Panc1 (cell line): ENCODE measurements around the gene ABCA7. TPM values are rescaled to one million over a fixed set of nuclear protein-coding genes. Genes with fewer than 3 reads are reported as not detected.

Source experiments
- ATAC-seq: fragments of 200-7000 bp; cut with Tn5 transposase; 2 replicates; pipeline ENCODE4 v1.9.1; 2020; ENCODE audit warnings: mild to moderate bottlenecking, moderate library complexity
- BruUV-seq: library from RNA; stranded (reverse); fragments of 400-500 nt; replicated peaks from 2 replicates; lab custom pipeline; 2021; lab: Mats Ljungman, UMichigan
- CTCF ChIA-PET: fragments of 300-600 bp; sonication (Branson Sonifier 250); formaldehyde crosslinking; loops from one replicate; lab custom pipeline; 2022; ENCODE audit warnings: antibody characterized with exemption; lab: Charles Lee
- POLR2A ChIA-PET: fragments of 300-600 bp; sonication (Branson Sonifier 250); formaldehyde crosslinking; loops from one replicate; lab custom pipeline; 2022; ENCODE audit warnings: antibody characterized with exemption; lab: Charles Lee
- DNase-seq: peaks from one replicate; pipeline ENCODE4 v3.0.0-alpha.2; 2010; ENCODE audit warnings: low read depth, low spot score
- H3K27ac ChIP-seq: 2 replicates; pipeline ENCODE4 v1.5.1; 2011; ENCODE audit warnings: mild to moderate bottlenecking, low read length, inconsistent platforms
- H3K27me3 ChIP-seq: fragments of 200-500 bp; sonication (Bioruptor generic); 2 replicates; pipeline ENCODE4 v1.6.0; 2014; ENCODE audit warnings: low read length, inconsistent platforms; ENCODE audit not compliant: control insufficient read depth, insufficient read depth
- H3K36me3 ChIP-seq: fragments of 200-500 bp; sonication (Bioruptor generic); 2 replicates; pipeline ENCODE4 v1.5.1; 2014; ENCODE audit warnings: inconsistent platforms, mild to moderate bottlenecking, low read length, moderate library complexity; ENCODE audit not compliant: control insufficient read depth, insufficient read depth
- H3K4me1 ChIP-seq: 2 replicates; pipeline ENCODE4 v1.5.1; 2011; ENCODE audit warnings: inconsistent platforms, mild to moderate bottlenecking, low read length, moderate library complexity; ENCODE audit not compliant: control insufficient read depth, insufficient read depth
- H3K4me3 ChIP-seq, 2 experiments: 2 replicates each; pipeline ENCODE4 v1.5.1; 2011 to 2012; ENCODE audit warnings: low read depth in 2 of 2, low read length in 2 of 2, mild to moderate bottlenecking in 2 of 2, inconsistent platforms in 1 of 2, moderate library complexity in 1 of 2
- H3K9me3 ChIP-seq: fragments of 200-500 bp; sonication (Bioruptor generic); 2 replicates; pipeline ENCODE4 v1.5.1; 2014; ENCODE audit warnings: low read depth, mild to moderate bottlenecking, inconsistent platforms, low read length, moderate library complexity; ENCODE audit not compliant: control insufficient read depth, insufficient read depth
- POLR2AphosphoS5 ChIP-seq: IDR thresholded peaks from 2 replicates; pipeline ENCODE4 v1.6.1; 2012; ENCODE audit warnings: mild to moderate bottlenecking, low read depth, low read length, moderate library complexity
- SIN3A ChIP-seq: IDR thresholded peaks from 2 replicates; pipeline ENCODE4 v1.6.1; 2012; ENCODE audit warnings: low read depth, mild to moderate bottlenecking, low read length, moderate library complexity, borderline replicate concordance; ENCODE audit not compliant: insufficient read depth
- TCF7L2 ChIP-seq: IDR thresholded peaks from 2 replicates; pipeline ENCODE4 v1.6.1; 2011; ENCODE audit warnings: mild to moderate bottlenecking, low read depth, low read length, inconsistent platforms
- in situ Hi-C: cut with HindIII; loops from 2 replicates; pipeline ENCODE4 v1.10.0; 2016; ENCODE audit warnings: low sequenced_read_pairs, low pct_unique_long_range_greater_than_20kb
- intact Hi-C: fragments of 100-400 bp; cut with micrococcal nuclease; formaldehyde crosslinking; loops from one replicate; pipeline ENCODE4 v1.10.0; 2022; ENCODE audit not compliant: unreplicated experiment
- total RNA-seq: library from RNA; stranded (reverse); gene quantifications from one replicate; pipeline ENCODE4 v1.2.1, GENCODE V29; 2021; ENCODE audit not compliant: unreplicated experiment
- TF ChIP-seq, protein P1 (sequence below), 2 experiments: IDR thresholded peaks; 2 replicates each; pipeline ENCODE4 v1.6.1; 2011 to 2012; ENCODE audit warnings: low read depth in 2 of 2, control low read depth in 1 of 2, low read length in 1 of 2, mild to moderate bottlenecking in 1 of 2, moderate library complexity in 1 of 2; ENCODE audit not compliant: insufficient read depth in 1 of 2
- TF ChIP-seq, protein P2 (sequence below): fragments of 450-650 bp; IDR thresholded peaks from 2 replicates; pipeline ENCODE4 v1.5.1; 2017; ENCODE audit warnings: mild to moderate bottlenecking

Gene ABCA7
- total RNA-seq, 1 experiment from 2014 or later = 47.5 TPM

- Histone ChIP-seq H3K4me3 (no peak overlapping the region), H3K27ac (no peak overlapping the region), H3K36me3 (no peaks in the 10 kb centered on the region), H3K4me1 (peaks cover 10% of the 10 kb centered on the region), H3K9me3 (no peaks in the 10 kb centered on the region), H3K27me3 (no peaks in the 10 kb centered on the region)
- no peak for TF ChIP-seq TCF7L2
- TF ChIP-seq SIN3A = no peak
- TF ChIP-seq, protein P1, sequence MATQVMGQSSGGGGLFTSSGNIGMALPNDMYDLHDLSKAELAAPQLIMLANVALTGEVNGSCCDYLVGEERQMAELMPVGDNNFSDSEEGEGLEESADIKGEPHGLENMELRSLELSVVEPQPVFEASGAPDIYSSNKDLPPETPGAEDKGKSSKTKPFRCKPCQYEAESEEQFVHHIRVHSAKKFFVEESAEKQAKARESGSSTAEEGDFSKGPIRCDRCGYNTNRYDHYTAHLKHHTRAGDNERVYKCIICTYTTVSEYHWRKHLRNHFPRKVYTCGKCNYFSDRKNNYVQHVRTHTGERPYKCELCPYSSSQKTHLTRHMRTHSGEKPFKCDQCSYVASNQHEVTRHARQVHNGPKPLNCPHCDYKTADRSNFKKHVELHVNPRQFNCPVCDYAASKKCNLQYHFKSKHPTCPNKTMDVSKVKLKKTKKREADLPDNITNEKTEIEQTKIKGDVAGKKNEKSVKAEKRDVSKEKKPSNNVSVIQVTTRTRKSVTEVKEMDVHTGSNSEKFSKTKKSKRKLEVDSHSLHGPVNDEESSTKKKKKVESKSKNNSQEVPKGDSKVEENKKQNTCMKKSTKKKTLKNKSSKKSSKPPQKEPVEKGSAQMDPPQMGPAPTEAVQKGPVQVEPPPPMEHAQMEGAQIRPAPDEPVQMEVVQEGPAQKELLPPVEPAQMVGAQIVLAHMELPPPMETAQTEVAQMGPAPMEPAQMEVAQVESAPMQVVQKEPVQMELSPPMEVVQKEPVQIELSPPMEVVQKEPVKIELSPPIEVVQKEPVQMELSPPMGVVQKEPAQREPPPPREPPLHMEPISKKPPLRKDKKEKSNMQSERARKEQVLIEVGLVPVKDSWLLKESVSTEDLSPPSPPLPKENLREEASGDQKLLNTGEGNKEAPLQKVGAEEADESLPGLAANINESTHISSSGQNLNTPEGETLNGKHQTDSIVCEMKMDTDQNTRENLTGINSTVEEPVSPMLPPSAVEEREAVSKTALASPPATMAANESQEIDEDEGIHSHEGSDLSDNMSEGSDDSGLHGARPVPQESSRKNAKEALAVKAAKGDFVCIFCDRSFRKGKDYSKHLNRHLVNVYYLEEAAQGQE (IDR thresholded peaks at IDR 0.05; ENCODE audit: insufficient read depth in 1 of 2, low read depth in 2 of 2, low read length in 1 of 2) = no peak
- TF ChIP-seq, protein P2, sequence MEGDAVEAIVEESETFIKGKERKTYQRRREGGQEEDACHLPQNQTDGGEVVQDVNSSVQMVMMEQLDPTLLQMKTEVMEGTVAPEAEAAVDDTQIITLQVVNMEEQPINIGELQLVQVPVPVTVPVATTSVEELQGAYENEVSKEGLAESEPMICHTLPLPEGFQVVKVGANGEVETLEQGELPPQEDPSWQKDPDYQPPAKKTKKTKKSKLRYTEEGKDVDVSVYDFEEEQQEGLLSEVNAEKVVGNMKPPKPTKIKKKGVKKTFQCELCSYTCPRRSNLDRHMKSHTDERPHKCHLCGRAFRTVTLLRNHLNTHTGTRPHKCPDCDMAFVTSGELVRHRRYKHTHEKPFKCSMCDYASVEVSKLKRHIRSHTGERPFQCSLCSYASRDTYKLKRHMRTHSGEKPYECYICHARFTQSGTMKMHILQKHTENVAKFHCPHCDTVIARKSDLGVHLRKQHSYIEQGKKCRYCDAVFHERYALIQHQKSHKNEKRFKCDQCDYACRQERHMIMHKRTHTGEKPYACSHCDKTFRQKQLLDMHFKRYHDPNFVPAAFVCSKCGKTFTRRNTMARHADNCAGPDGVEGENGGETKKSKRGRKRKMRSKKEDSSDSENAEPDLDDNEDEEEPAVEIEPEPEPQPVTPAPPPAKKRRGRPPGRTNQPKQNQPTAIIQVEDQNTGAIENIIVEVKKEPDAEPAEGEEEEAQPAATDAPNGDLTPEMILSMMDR = no peak
- no peak for TF ChIP-seq POLR2AphosphoS5
- ChIA-PET POLR2A (no interaction called here), CTCF (interaction anchor here (1.0 kb wide), 1 partner anchor 18 kb away, joined by 7 read pairs; no protein-coding TSS in a partner anchor)
- ATAC-seq = no peak
- no peak for DNase-seq
- no TSS peak for BruUV-seq
- intact Hi-C loops (no loop called here), in situ Hi-C loops (no loop called here)
Observed at GRCh38 chr19:1046836-1047695, 7.2 kb downstream of the ABCA7 start.

DNA sequence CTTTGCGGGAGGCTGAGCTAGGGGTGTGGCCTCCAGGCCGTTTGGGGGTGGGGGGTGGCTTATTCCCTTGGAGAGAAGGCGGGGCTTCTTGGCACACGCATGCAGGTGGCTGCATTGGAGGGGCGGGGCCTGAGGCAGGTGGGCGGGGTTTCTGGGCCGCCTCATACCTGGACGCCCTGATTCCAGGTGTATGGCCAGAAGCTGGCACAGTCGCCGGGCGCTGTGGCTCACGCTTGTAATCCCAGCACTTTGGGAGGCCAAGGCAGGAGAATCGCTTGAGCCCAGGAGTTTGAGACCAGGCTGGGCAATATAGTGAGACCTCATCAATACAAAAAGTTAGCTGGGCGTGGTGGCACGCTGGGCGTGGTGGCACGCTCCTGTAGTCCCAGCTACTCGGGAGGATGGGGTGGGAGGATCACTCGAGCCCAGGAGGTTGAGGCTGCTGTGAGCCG, 7.8 kb downstream of the ABCA7 start:
- Histone ChIP-seq H3K27me3 (no peaks in the 10 kb centered on the region), H3K36me3 (no peaks in the 10 kb centered on the region), H3K9me3 (no peaks in the 10 kb centered on the region), H3K4me1 (peaks cover 6% of the 10 kb centered on the region), H3K4me3 (no peak overlapping the region), H3K27ac (no peak overlapping the region)
- ChIA-PET CTCF (interaction anchor here (0.6 to 1.0 kb wide), 2 partner anchors 17 to 38 kb away, joined by 3 to 7 read pairs; no protein-coding TSS in a partner anchor), POLR2A (no interaction called here)
- ATAC-seq (no peak), DNase-seq (no peak)
- TF ChIP-seq SIN3A = no peak
- TF ChIP-seq, protein P1 (IDR thresholded peaks at IDR 0.05; ENCODE audit: insufficient read depth in 1 of 2, low read depth in 2 of 2, low read length in 1 of 2) = no peak
- in situ Hi-C loops = no loop called here
- no TSS peak for BruUV-seq
- intact Hi-C loops = no loop called here
